SHP77 treated with DMSO at 0.1 percent for 48 hours (cell line): Measurements from ENCODE around the gene UBE2Q1.
"Not testable (repeated sequence)": the region's sequence is repeated elsewhere in the genome, so short reads cannot be mapped to it uniquely, and the experiment has no call there.

Experiments used
- DNase-seq: peaks from one replicate; lab custom pipeline; 2025; lab: John Stamatoyannopoulos, UW

UBE2Q1 gene

DNA sequence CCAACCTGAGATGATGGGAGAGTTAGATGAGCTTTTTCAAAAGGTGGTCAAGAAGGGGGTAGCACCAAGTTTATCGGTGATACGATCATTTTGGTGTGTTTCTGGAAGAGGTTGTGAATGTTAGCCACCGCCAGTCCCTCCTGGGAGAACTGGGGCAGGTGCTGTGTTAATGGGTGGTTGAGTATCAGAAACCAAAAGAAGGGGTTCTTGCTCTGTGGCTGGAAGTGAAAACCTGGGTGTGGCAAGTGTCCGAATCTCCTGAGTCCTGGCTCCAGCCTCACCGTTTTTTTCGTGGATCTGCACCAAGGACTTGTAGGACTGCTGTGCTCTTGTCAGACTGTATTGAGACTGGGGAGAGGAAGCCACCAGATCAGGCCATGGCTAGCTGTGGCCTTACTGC lies 7.8 kb downstream of the UBE2Q1 start:
- DNase-seq: no peak

DNA sequence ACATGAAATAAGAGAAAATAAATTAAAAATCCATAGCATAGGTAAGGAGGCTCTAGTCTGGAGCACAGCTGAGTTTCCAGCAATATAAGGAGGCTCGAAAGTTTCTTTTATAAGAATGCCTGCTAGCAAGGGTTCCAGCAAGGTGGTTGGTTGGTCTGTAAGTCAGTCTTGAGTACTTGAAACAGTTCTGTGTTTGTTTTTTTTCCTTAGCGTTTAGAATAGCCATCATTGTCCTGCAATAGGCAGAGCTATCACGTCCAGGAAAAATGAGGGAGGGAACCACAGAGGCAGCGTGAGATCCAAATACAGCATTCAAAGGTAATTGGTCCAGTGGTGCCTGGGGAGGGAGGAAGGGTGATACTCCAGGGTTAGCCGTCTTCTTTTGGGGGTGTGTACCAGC lies 8.4 kb downstream of the UBE2Q1 start:
- DNase-seq: no peak

GRCh38 chr1:154549202-154549770 lies 9.2 kb downstream of the UBE2Q1 start:
- no peak for DNase-seq

- no peak for DNase-seq
Measured at GRCh38 chr1:154548028-154548427, 10.4 kb downstream of the UBE2Q1 start.

DNA sequence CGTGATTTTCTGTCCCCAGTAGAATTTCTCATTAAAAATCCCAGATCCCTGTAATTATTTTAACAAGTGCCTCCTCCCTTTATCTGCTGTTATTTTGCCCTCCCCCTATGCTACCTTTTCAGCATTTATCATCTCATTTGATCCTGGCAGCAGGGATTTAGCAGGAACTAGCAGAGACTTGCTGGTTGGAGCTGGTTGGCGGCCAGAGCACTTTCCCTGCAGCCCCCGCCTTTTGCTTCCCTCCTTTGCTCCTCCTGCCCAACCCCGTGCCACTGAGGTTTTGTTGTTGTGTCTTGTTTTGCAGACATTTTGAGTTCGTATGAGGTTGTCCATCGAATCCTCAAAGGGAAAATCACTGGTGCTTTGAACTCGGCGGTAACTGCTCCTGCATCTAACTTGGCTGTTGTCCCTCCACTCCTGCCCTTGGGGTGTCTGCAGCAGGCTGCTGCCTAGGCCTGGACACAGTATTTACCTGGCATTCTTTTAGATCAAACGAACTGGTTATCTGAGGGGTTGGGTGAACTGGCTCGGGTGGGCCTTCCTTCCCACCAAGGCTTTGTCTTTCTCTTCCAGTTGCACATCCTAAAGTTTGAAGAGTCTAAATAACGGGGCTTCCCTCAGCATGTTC lies 11.2 kb downstream of the UBE2Q1 start:
- no peak for DNase-seq

GRCh38 chr1:154546264-154547063 lies 12.0 kb downstream of the UBE2Q1 start:
- DNase-seq: peak; percentile 61

GRCh38 chr1:154541231-154541630 lies 17.2 kb downstream of the UBE2Q1 start:
- DNase-seq: no peak

- DNase-seq: no peak
Measured at GRCh38 chr1:154539486-154540483, 18.7 kb downstream of the UBE2Q1 start.

DNA sequence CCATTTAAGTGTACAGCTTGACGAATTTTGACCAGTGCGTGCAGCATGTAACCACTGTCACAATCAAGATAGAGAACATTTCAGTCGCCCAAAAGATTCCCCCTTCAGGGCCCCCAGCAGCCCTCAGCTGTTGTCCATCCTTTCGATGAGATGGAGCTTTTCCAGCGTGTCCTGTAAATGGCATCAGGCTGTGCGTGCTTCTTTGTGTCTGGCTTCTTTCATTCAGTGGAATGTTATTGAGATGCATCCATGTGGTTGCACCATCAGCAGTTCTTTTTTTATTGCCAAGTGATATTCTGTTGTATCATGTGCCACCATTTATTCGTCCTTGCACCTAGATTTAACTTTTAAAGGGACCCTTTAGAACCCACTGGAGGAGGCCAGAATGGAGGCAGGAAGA lies 21.9 kb downstream of the UBE2Q1 start:
- no peak for DNase-seq

DNA sequence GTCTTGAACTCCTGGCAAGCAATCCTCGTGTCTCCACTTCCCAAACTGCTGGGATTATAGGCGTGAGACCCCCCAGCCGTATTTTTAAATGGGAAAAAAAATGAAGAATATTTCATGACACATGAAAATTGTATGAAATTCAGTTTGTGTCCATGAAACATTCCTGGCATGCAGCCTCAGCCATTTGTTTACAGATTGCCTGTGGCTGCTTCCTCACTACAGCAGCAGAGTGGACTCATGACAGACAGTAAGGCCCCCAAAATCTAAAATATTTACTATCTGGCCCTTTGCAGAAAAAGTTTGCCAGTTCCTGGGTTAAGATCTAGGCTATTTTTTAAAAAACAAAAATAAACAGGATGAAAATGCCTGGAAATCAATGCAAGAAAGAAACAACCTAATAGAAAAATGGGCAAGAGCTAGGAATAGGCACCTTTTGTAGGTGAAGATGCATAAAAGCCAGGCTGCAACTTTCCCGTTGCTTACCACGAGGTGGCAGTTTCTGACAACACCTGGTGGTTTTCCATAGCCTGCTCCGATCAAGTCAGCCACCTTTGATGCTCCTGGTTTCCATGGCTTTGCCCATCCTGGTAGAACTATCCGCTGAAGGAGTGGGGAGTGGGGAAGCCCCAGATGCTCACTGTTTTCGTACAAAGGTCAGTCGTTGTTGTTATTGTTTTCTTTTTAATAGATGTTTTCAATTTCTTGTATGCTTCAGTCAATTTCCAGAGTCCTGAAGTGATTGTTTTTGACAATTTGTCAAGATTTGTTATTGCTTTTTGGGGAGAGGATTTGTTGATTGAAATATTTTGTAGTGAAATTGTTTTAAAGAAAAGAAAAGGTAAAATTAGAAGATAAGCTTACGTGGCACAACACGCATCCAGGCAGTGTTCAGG lies 24.3 kb downstream of the UBE2Q1 start:
- peak; percentile 58 for DNase-seq

DNA sequence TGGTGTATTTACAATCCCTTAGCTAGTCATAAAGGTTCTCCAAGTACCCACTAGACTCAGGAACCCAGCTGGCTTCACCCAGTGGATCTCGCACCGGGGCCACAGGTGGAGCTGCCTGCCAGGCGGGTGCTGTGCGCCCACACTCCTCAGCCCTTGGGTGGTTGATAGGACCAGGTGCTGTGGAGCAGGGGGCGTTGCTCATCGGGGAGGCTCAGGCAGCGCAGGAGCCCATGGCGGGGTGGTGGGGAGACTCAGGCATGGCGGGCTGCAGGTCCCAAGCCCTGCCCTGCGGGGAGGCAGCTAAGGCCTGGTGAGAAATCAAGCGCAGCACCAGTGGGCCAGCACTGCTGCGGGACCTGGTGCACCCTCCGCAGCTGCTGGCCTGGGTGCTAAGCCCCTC lies 26.5 kb downstream of the UBE2Q1 start:
- not testable (repeated sequence) for DNase-seq

GRCh38 chr1:154529308-154529707 lies 29.2 kb downstream of the UBE2Q1 start:
- DNase-seq: no peak

DNA sequence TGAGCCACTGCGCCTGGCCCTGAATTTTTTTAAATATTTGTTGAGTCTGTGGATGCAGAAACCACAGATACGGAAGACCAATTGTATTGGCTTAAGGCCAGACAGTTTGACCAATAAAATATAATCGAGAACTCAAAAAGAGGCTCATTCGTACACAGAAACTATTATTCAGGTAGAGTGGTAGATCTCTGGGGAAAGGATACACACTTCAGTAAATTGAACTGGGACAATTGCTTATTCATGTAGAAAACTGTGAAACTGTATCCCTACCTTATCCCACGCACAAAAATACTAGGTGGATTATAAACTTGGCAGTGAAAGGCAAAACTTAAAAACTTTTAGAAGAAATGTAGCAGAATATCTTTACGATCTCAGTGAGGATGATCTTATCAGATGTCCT lies 31.3 kb downstream of the UBE2Q1 start:
- DNase-seq: no peak

DNA sequence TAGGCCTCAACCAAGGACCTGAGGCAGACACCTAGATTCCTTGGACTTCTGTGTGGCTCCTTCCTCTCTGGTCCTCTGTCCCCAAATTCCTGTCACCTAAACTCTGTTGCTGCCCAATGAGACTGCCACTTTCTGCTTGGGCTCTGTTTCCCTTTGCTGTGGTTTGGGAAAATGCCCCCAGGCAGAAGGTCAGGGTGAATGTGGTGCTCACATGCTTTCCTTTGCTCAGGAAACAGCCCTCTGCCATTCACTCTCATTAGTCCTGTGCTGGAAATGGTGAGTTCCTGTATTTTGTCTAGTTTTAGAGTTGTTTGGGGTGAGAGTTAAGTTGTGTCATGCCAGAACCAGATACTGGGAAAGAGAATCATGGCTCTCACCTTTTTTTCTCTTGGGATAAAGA lies 33.6 kb downstream of the UBE2Q1 start:
- DNase-seq: no peak

DNA sequence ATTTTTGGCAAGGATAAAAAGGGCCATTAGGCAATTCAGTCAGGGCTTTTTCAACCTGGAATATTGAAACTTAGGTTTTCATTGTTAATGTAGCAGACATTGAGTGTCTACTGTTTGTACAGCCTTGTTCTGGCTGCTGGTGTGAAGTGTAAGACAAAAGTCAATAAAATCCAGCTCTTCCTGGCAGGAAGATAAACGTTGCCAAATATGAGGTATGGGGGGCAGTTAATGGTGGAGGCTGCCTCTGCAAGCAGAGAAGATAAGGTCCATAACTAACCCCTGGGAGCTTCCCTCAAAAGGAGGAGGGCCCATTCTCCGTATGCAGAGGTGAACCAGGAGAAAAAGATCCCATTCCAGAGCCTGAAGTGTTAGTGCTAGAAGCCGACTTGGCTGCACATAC lies 36.8 kb downstream of the UBE2Q1 start:
- DNase-seq: no peak

DNA sequence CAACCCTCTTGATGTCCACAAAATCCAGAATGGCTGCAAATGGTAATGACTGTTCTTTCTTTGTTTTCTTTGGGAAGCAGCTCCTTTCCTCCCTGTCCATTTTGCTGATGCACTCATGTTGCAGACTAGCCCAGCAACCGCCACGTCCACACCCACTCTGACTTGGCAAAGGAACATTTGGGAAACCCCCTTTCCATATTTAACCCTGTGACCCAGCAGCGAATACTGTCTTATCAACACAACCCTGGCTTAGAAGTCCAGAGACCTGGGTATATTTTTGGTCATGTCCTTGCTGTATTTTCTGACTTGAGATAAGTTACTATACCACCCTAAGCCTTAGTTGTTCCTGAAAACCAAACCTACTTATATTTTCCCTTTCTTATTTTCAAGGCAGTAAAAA lies 38.1 kb downstream of the UBE2Q1 start:
- no peak for DNase-seq

DNA sequence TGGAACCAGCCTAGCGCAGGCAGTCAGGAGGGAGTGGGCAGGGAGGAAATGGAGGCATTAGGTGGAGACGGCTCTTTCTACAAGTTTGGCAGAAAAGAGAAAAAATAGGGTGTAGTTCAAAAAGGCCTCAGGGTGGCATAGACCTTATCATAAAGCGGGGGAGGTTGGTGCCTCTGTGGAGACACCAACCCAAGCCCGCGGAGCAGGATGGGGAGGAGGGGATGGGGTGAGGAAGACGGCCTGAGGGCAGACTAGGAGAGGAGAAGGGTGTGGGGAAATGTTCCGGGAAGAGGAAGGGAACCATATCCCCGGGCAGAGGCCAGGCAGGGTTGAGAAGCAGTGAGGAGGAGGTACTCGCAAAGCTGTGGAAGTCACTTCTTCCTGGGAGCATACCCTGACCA lies 38.9 kb downstream of the UBE2Q1 start:
- no peak for DNase-seq

DNA sequence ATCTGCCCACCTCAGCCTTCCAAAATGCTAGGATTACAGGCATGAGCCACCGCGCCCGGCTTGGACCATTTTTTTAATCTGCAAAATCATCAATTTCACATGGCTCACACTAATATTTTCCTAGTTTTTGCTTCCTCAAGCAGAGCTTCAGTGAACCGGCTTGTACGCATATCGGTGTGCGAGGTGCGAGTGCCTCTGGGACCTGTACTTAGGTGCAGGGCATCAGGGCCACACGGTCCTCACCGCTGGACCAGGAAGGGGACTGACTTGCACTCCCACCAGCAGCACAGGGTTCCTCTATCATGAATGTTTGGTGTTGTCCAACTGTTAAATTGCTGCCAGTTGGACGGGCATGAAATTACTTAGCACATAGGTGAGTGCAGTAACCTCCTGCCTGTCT lies 40.8 kb downstream of the UBE2Q1 start:
- DNase-seq: no peak

DNA sequence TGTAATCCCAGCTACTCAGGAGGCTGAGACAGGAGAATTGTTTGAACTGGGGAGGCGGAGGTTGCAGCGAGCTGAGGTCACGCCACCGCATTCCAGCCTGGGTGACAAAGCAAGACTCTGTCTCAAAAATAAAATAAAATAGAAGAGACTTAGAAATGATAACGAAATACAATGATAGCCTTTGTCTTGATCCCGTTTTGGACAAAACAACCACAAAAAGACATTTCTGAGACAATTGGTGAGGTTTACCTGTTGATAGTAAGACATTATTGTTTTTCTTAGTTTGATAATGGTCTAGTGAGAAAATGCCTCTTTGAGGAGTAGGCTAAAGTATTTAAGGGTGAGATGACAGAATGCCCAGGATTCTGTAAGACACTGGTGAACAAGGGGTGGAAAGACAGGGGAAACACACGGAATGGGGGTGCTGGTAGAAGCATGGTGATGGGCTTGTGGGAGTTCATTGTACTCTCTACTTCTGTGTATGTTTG lies 44.4 kb downstream of the UBE2Q1 start:
- DNase-seq: no peak

DNA sequence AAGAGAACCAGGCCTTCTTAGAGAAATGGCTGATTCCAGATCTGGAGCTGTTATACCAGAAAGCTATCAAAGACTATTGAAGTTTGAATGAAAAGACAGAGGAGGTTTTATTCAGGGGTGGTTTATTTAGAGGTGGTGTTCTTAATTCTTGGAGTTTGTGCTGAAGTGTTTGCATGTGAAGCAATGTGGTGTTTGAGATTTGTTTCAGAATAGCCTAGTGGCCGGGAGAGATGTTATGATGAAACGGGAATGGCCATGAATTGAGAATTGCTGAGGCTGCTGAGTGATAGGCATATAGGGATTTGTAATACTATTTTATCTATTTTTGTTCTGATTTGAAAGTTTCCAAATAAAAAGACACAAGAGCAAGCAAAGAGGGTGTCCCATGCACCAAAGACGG lies 45.7 kb downstream of the UBE2Q1 start:
- DNase-seq: no peak

DNA sequence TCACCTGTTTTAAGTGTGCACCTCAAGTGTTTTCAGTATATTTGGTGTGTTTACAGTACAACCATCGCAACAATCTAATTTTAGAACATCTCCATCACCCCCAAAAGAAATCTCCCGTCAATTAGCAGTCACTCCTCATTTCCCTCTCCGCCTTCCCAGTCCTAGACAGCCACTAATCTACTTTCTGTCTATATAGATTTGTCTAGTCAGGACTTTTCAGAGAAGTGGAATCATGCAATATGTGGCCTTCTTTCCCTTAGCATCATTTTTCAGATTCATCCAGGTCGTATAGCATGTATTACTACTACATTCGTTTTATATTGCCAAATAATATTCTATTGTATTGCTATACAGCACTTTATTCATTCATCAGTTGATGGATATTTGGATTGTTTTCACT lies 54.6 kb downstream of the UBE2Q1 start:
- DNase-seq: no peak
